K562 (cell line): ENCODE measurements around the gene ARL8A. TPM values are rescaled to one million over a fixed set of nuclear protein-coding genes. Genes with fewer than 3 reads are reported as not detected.
A peak's percentile ranks its signal among the peaks of the same experiment; 100 is the strongest.

Source experiments
- CHD7 ChIP-seq: fragments of 200-600 bp; sonication (generic); IDR thresholded peaks from one replicate; pipeline ENCODE4 v1.6.1; 2012; ENCODE audit warnings: mild to moderate bottlenecking, low read depth, low read length, inconsistent platforms
- CSDE1 ChIP-seq, 2 experiments: fragments of 450-650 bp; IDR thresholded peaks; 2 replicates each; pipeline ENCODE4 v1.6.1; 2016; ENCODE audit warnings: mild to moderate bottlenecking in 1 of 2
- CTCF ChIP-seq, 3 experiments: IDR thresholded peaks in 2 of 3; conservative IDR thresholded peaks in 1 of 3; 2 replicates each; pipeline ENCODE4 v1.5.1; 2011 to 2012; ENCODE audit warnings: low read length in 3 of 3, mild to moderate bottlenecking in 3 of 3, control low read depth in 2 of 3, improper control_type of control experiment in 1 of 3, inconsistent platforms in 1 of 3, low read depth in 1 of 3, mixed read lengths in 1 of 3, moderate library complexity in 1 of 3; ENCODE audit not compliant: insufficient read depth in 2 of 3
- HDAC2 ChIP-seq: fragments of 450-650 bp; IDR thresholded peaks from 2 replicates; pipeline ENCODE4 v1.6.1; 2016; ENCODE audit warnings: mild to moderate bottlenecking
- KAT8 ChIP-seq: fragments of 450-650 bp; IDR thresholded peaks from 2 replicates; pipeline ENCODE4 v1.6.1; 2016; ENCODE audit warnings: low read depth, mild to moderate bottlenecking
- NCOA4 ChIP-seq: fragments of 450-650 bp; IDR thresholded peaks from 2 replicates; pipeline ENCODE4 v1.6.1; 2018; ENCODE audit warnings: mild to moderate bottlenecking; ENCODE audit not compliant: partially characterized antibody
- SIRT6 ChIP-seq: IDR thresholded peaks from one replicate; pipeline ENCODE4 v1.6.1; 2012; ENCODE audit warnings: low read depth, mild to moderate bottlenecking, control low read depth, inconsistent platforms, low read length, moderate library complexity
- ZKSCAN1 ChIP-seq: fragments of 150-350 bp; IDR thresholded peaks from 2 replicates; pipeline ENCODE4 v1.6.1; 2016; ENCODE audit warnings: low read depth, low read length
- ZNF174 ChIP-seq: fragments of 250-450 bp; sonication (Bioruptor Pico); IDR thresholded peaks from 2 replicates; pipeline ENCODE4 v1.4.0; 2020; ENCODE audit warnings: mild to moderate bottlenecking
- polyA plus RNA-seq, 8 experiments: library from polyadenylated mRNA; depleted of rRNA in 4 of 8; stranded (reverse) in 5 of 8; unstranded in 3 of 8; fragments of >200 nt; fragmentation: Nextera tagmentation in 2 of 8; fragmentation: Illumina TruSeq in 1 of 8; extraction: Ambion mirVana in 2 of 8; extraction: Trizol in 1 of 8; gene quantifications; 2 replicates each; pipeline versions ENCODE4 v1.2.1 to v1.2.3, GENCODE V29; 2011 to 2014; ENCODE audit warnings: inconsistent platforms in 1 of 8, missing spikeins in 1 of 8
- total RNA-seq, 7 experiments: library from RNA; depleted of rRNA in 6 of 7; stranded (reverse); fragments of >200 nt in 6 of 7; fragmentation: Illumina TruSeq in 2 of 7; extraction: Trizol in 2 of 7; gene quantifications; 2 replicates each; pipeline versions ENCODE4 v1.2.1 to v1.2.3, GENCODE V29; 2011 to 2021; ENCODE audit warnings: low replicate concordance in 1 of 7

The ARL8A gene
- total and polyA plus RNA-seq, 9 of the 15 experiments (the other 6 are each of a cell fraction or from before 2014, with no cell fraction given), result 0.17 to 27.3 (median 15.6) TPM

- no peak for TF ChIP-seq CHD7
- no peak; the same call in 1 of the 2 replicates for TF ChIP-seq ZNF174
- TF ChIP-seq CTCF (IDR thresholded peaks at IDR 0.05 in 2 of 3, conservative IDR thresholded peaks at IDR 0.05 in 1 of 3; ENCODE audit: insufficient read depth in 2 of 3, low read depth in 1 of 3, low read length in 3 of 3), result 0 out of 6 replicates have a peak, but pooled peaks of 1 of the 3 experiments have one; percentile 39
- no peak for TF ChIP-seq SIRT6
- TF ChIP-seq KAT8, result no peak
- TF ChIP-seq HDAC2, result no peak; the same call in 1 of the 2 replicates
- peak; percentile 70; the same call in 1 of the 2 replicates for TF ChIP-seq ZKSCAN1
- peak in 1 of 2 experiments; percentile 53; a peak in 2 of 4 replicates for TF ChIP-seq CSDE1 (IDR thresholded peaks at IDR 0.05)
- TF ChIP-seq NCOA4, result peak; percentile 83
These were observed 15.2 kb upstream of the ARL8A start (continued) for GRCh38 chr1:202159534-202160371.
